Gastroesophageal sphincter (tissue), 3 donors: ENCODE measurements around the gene EPHB2.

Experiments used
- POLR2A ChIP-seq, 2 donors: fragments of 450-650 bp; IDR thresholded peaks; one replicate each; pipeline ENCODE4 v1.6.1; 2017; ENCODE audit warnings: antibody characterized with exemption in 2 of 2, mild to moderate bottlenecking in 2 of 2, moderate library complexity in 1 of 2
- POLR2AphosphoS5 ChIP-seq: sonication (generic); formaldehyde crosslinking; IDR thresholded peaks from one replicate; pipeline ENCODE4 v1.6.1; 2017; ENCODE audit warnings: antibody characterized with exemption
- TF ChIP-seq, protein P1 (sequence below), 4 experiments: fragments of 200-600 bp in 2 of 4; fragments of 450-650 bp in 2 of 4; sonication (generic) in 1 of 4; IDR thresholded peaks; one replicate each; pipeline ENCODE4 v1.5.1; 2017 to 2019; ENCODE audit warnings: antibody characterized with exemption in 4 of 4, mild to moderate bottlenecking in 2 of 4, moderate library complexity in 2 of 4

DNA sequence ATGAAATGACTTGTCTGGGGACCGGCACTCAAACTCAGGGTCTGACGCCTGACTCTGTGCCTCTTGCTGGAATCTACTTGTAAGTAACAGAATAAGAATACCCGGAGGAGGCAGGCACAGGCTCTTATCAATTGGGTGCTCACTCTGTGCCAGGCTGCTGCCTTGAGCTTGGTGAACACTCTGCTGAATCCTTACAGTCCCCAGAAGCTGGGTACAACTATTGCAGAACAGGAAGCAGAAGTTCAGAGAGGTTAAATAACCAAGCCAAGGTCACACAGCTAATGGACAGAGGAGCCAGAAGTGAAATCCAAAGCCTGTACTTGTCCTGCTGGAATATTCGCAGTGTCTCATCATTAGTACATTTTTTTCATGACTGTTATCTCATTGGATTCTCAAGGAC, 86.0 kb downstream of the EPHB2 start:
- TF ChIP-seq, protein P1, sequence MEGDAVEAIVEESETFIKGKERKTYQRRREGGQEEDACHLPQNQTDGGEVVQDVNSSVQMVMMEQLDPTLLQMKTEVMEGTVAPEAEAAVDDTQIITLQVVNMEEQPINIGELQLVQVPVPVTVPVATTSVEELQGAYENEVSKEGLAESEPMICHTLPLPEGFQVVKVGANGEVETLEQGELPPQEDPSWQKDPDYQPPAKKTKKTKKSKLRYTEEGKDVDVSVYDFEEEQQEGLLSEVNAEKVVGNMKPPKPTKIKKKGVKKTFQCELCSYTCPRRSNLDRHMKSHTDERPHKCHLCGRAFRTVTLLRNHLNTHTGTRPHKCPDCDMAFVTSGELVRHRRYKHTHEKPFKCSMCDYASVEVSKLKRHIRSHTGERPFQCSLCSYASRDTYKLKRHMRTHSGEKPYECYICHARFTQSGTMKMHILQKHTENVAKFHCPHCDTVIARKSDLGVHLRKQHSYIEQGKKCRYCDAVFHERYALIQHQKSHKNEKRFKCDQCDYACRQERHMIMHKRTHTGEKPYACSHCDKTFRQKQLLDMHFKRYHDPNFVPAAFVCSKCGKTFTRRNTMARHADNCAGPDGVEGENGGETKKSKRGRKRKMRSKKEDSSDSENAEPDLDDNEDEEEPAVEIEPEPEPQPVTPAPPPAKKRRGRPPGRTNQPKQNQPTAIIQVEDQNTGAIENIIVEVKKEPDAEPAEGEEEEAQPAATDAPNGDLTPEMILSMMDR (IDR thresholded peaks at IDR 0.05): no peak
- no peak for TF ChIP-seq POLR2A (IDR thresholded peaks at IDR 0.05)
- TF ChIP-seq POLR2AphosphoS5: no peak
